Colon (tissue), 2 donors: ENCODE results near the gene SULT1B1.

Source experiments
- FAIRE-seq: peaks from 2 replicates; lab custom pipeline; 2012; peaks lifted over from hg19 to GRCh38; lab: Jason Lieb, UNC
- donor health status: control.
- donor health status: control.

Gene SULT1B1

DNA sequence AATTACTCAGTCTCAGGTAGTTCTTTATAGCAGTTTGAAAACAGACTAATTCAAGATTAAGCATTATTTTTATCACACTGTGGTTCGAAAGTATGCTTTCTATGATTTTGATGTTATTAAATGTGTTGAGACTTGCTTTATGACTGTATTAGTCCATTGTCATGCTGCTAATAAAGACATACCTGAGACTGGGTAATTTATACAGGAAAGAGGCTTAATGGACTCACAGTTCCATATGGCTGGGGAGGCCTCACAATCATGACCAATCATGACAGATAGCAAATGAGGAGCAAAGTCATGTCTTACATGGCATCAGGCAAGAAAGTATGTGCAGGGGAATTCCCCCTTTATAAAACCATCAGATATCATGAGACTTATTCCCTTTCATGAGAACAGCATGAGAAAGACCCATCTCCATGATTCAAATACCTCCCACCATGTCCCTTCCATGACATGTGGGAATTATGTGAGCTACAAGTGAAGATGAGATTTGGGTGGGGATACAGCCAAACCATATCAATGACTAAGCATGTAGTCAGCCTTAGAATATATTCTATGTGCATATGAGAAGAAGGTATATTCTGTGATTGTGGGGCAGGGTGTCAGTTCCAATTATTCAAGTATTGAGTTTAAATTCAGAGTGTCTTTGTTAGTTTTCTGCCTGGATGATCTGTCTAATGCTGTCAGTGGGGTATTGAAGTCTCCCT is 62.7 kb downstream of the SULT1B1 start:
- FAIRE-seq = no peak

DNA sequence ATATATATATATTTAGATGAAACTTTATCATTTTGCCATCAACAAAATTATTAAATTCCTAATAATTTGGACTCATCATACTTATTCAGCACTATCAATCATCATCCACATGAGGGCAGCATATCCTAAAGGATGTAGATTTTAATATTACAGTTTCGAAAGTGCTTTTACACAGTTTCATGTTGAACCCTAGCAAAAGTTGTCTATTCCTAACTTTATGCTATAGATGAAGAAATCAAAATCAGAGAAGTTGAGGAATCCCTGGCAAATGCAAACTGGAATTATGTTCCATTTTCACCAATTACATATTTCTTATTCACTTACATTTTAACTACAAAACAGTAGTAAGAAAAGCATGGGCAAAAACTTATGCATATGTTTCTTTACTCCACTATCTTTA is 70.8 kb downstream of the SULT1B1 start:
- FAIRE-seq = no peak

DNA sequence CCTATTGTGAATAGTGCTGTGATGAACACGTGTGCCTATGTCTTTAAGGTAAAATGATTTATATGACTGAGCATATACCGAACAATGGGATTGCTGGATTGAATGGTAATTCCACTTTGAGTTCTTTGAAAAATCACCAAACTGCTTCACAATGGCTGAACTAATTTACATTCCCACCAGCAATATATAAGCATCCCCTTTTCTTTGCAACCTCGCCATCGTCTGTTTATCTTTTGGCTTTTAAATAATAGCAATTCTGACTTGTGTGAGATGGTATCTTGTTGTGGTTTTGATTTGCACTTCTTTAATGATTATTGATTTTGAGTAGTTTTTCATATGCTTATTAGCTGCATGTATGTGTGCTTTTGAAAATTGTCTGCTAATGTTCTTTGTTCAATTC is 75.6 kb downstream of the SULT1B1 start:
- FAIRE-seq = no peak
